ENCODE measurements around the gene ADRA2C.
"Not testable (repeated sequence)": the region's sequence is repeated elsewhere in the genome, so short reads cannot be mapped to it uniquely, and the experiment has no call there.

The ADRA2C gene

GRCh38 chr4:3812211-3812934, 46.2 kb downstream of the ADRA2C start:
- H3K4me2 ChIP-seq (ENCODE audit: low read depth, low read length, poor library complexity, severe bottlenecking): no peak overlapping the region
- H3K9me2 ChIP-seq (replicated peaks; ENCODE audit: low read depth, low read length): no peaks in the 10 kb centered on the region
- H3K27me3 ChIP-seq (ENCODE audit: insufficient read depth, low read length, poor library complexity, severe bottlenecking): no peaks in the 10 kb centered on the region
- H4K20me1 ChIP-seq (ENCODE audit: insufficient read depth, low read length, poor library complexity, severe bottlenecking): no peaks in the 10 kb centered on the region
- H3K79me2 ChIP-seq (ENCODE audit: insufficient read depth, low read length): no peaks in the 10 kb centered on the region
- no peaks in the 10 kb centered on the region for H3K4me1 ChIP-seq (ENCODE audit: insufficient read depth, low read length, poor library complexity, severe bottlenecking)
- TF ChIP-seq EZH2phosphoT487 (IDR thresholded peaks at IDR 0.05; ENCODE audit: borderline replicate concordance) (no peak), CTCF (conservative IDR thresholded peaks at IDR 0.05; ENCODE audit: low read length) (no peak)
- H3K4me3 ChIP-seq (ENCODE audit: low read length, poor library complexity, severe bottlenecking): no peak overlapping the region
- no peaks in the 10 kb centered on the region for H3F3A ChIP-seq (ENCODE audit: low read depth)
- no peak overlapping the region for H2AFZ ChIP-seq (ENCODE audit: low read length)
- no peaks in the 10 kb centered on the region for H3K36me3 ChIP-seq (ENCODE audit: insufficient read depth, low read length)
- no peaks in the 10 kb centered on the region; the same call in 1 of the 2 replicates for H3K9me3 ChIP-seq (ENCODE audit: insufficient read depth, low read depth, low read length)
- H3K9ac ChIP-seq (ENCODE audit: low read depth, low read length, poor library complexity, severe bottlenecking): no peak overlapping the region

- no peak overlapping the region for H3K4me3 ChIP-seq (ENCODE audit: low read length, poor library complexity, severe bottlenecking)
Observed at GRCh38 chr4:3813151-3814052, 47.2 kb downstream of the ADRA2C start.

GRCh38 chr4:3814053-3814570, 47.9 kb downstream of the ADRA2C start:
- H3K27me3 ChIP-seq (ENCODE audit: insufficient read depth, low read length, poor library complexity, severe bottlenecking): no peaks in the 10 kb centered on the region
- no peaks in the 10 kb centered on the region for H3K79me2 ChIP-seq (ENCODE audit: insufficient read depth, low read length)
- no peaks in the 10 kb centered on the region; the same call in 1 of the 2 replicates for H3K9me3 ChIP-seq (ENCODE audit: insufficient read depth, low read depth, low read length)
- no peak for TF ChIP-seq EZH2phosphoT487 (IDR thresholded peaks at IDR 0.05; ENCODE audit: borderline replicate concordance)
- no peak for TF ChIP-seq CTCF (conservative IDR thresholded peaks at IDR 0.05; ENCODE audit: low read length)
- H4K20me1 ChIP-seq (ENCODE audit: insufficient read depth, low read length, poor library complexity, severe bottlenecking): no peaks in the 10 kb centered on the region
- no peak overlapping the region for H3K4me3 ChIP-seq (ENCODE audit: low read length, poor library complexity, severe bottlenecking)
- no peak overlapping the region for H3K4me2 ChIP-seq (ENCODE audit: low read depth, low read length, poor library complexity, severe bottlenecking)
- H3F3A ChIP-seq (ENCODE audit: low read depth): no peaks in the 10 kb centered on the region
- no peaks in the 10 kb centered on the region for H3K4me1 ChIP-seq (ENCODE audit: insufficient read depth, low read length, poor library complexity, severe bottlenecking)
- H3K36me3 ChIP-seq (ENCODE audit: insufficient read depth, low read length): no peaks in the 10 kb centered on the region
- no peaks in the 10 kb centered on the region for H3K9me2 ChIP-seq (replicated peaks; ENCODE audit: low read depth, low read length)
- no peak overlapping the region for H3K9ac ChIP-seq (ENCODE audit: low read depth, low read length, poor library complexity, severe bottlenecking)
- no peak overlapping the region for H2AFZ ChIP-seq (ENCODE audit: low read length)

More at GRCh38 chr4:3813151-3814052, 47.2 kb downstream of the ADRA2C start:
- TF ChIP-seq CTCF (conservative IDR thresholded peaks at IDR 0.05; ENCODE audit: low read length) (no peak), EZH2phosphoT487 (IDR thresholded peaks at IDR 0.05; ENCODE audit: borderline replicate concordance) (no peak)
- Histone ChIP-seq H4K20me1 (ENCODE audit: insufficient read depth, low read length, poor library complexity, severe bottlenecking) (no peaks in the 10 kb centered on the region), H3K27me3 (ENCODE audit: insufficient read depth, low read length, poor library complexity, severe bottlenecking) (no peaks in the 10 kb centered on the region), H3F3A (ENCODE audit: low read depth) (no peaks in the 10 kb centered on the region), H3K9me3 (ENCODE audit: insufficient read depth, low read depth, low read length) (no peaks in the 10 kb centered on the region; the same call in 1 of the 2 replicates), H3K4me1 (ENCODE audit: insufficient read depth, low read length, poor library complexity, severe bottlenecking) (no peaks in the 10 kb centered on the region), H3K4me2 (ENCODE audit: low read depth, low read length, poor library complexity, severe bottlenecking) (no peak overlapping the region), H3K9me2 (replicated peaks; ENCODE audit: low read depth, low read length) (no peaks in the 10 kb centered on the region), H3K9ac (ENCODE audit: low read depth, low read length, poor library complexity, severe bottlenecking) (no peak overlapping the region), H3K36me3 (ENCODE audit: insufficient read depth, low read length) (no peaks in the 10 kb centered on the region), H3K79me2 (ENCODE audit: insufficient read depth, low read length) (no peaks in the 10 kb centered on the region), H2AFZ (ENCODE audit: low read length) (no peak overlapping the region)

GRCh38 chr4:3814838-3815237, 48.7 kb downstream of the ADRA2C start:
- not testable (repeated sequence) for H3K9me3 ChIP-seq (ENCODE audit: insufficient read depth, low read depth, low read length); H3F3A ChIP-seq (ENCODE audit: low read depth); H3K27me3 ChIP-seq (ENCODE audit: insufficient read depth, low read length, poor library complexity, severe bottlenecking); H3K4me1 ChIP-seq (ENCODE audit: insufficient read depth, low read length, poor library complexity, severe bottlenecking); H4K20me1 ChIP-seq (ENCODE audit: insufficient read depth, low read length, poor library complexity, severe bottlenecking); H2AFZ ChIP-seq (ENCODE audit: low read length); H3K4me3 ChIP-seq (ENCODE audit: low read length, poor library complexity, severe bottlenecking); H3K9ac ChIP-seq (ENCODE audit: low read depth, low read length, poor library complexity, severe bottlenecking); H3K4me2 ChIP-seq (ENCODE audit: low read depth, low read length, poor library complexity, severe bottlenecking); H3K79me2 ChIP-seq (ENCODE audit: insufficient read depth, low read length); H3K36me3 ChIP-seq (ENCODE audit: insufficient read depth, low read length); H3K9me2 ChIP-seq (replicated peaks; ENCODE audit: low read depth, low read length)

All from Loucy (cell line).